Suppressor macrophage (primary cell): ENCODE results near the gene GPR25.

Experiments
- DNase-seq, 4 experiments: peaks; one replicate each; pipeline ENCODE4 v3.0.0-alpha.2; 2020 to 2022
- total RNA-seq, 17 experiments: gene quantifications; one replicate each; lab custom pipeline; 2026; ENCODE audit warnings: mixed read lengths in 6 of 17, inconsistent platforms in 3 of 17; lab: John Stamatoyannopoulos, UW

GPR25 gene
- 0 to 0.88 (median 0) reads per million in 17 experiments for total RNA-seq

GRCh38 chr1:200872446-200873115 lies at the start of gene GPR25:
Gene GPR25 (plus strand): TSS chr1:200872981. CDS start chr1:200873038, 57 bp downstream.
- DNase-seq = no peak

- no peak for DNase-seq
These were observed 41.7 kb upstream of the GPR25 start for GRCh38 chr1:200831091-200831490.

GRCh38 chr1:200834383-200834782 lies 38.4 kb upstream of the GPR25 start:
- no peak for DNase-seq

GRCh38 chr1:200836213-200836612 lies 36.6 kb upstream of the GPR25 start:
- no peak for DNase-seq

GRCh38 chr1:200837931-200838571 lies 34.7 kb upstream of the GPR25 start:
- DNase-seq = peak in 2 of 4 experiments; percentile 34 to 61

GRCh38 chr1:200838676-200839445 lies 33.9 kb upstream of the GPR25 start:
- no peak for DNase-seq

- no peak for DNase-seq
These were observed 27.4 kb upstream of the GPR25 start for GRCh38 chr1:200845360-200845759.

GRCh38 chr1:200846398-200846797 lies 26.4 kb upstream of the GPR25 start:
- no peak for DNase-seq

- no peak for DNase-seq
These were observed 23.4 kb upstream of the GPR25 start for GRCh38 chr1:200849430-200849829.

- peak in 2 of 4 experiments; percentile 16 to 25 for DNase-seq
These were observed 22.2 kb upstream of the GPR25 start for GRCh38 chr1:200850554-200850953.

- DNase-seq = no peak
These were observed 15.9 kb upstream of the GPR25 start for GRCh38 chr1:200856716-200857357.

- no peak for DNase-seq
These were observed 15.0 kb upstream of the GPR25 start for GRCh38 chr1:200857804-200858203.

GRCh38 chr1:200861937-200862647 lies 10.7 kb upstream of the GPR25 start:
- DNase-seq = peak in 1 of 4 experiments; percentile 10

GRCh38 chr1:200862713-200863415 lies 9.9 kb upstream of the GPR25 start:
- DNase-seq = no peak

- no peak for DNase-seq
These were observed 6.7 kb upstream of the GPR25 start for GRCh38 chr1:200866116-200866515.

- no peak for DNase-seq
These were observed 6.3 kb upstream of the GPR25 start for GRCh38 chr1:200866521-200866920.

- no peak for DNase-seq
These were observed 5.6 kb upstream of the GPR25 start for GRCh38 chr1:200867018-200867811.

GRCh38 chr1:200869376-200869752 lies 3.4 kb upstream of the GPR25 start:
- no peak for DNase-seq

- no peak for DNase-seq
These were observed 2.9 kb upstream of the GPR25 start for GRCh38 chr1:200869753-200870391.

GRCh38 chr1:200873116-200873670 lies 412 bp downstream of the GPR25 start:
- peak in 1 of 4 experiments; percentile 42 for DNase-seq
